K562 (cell line): ENCODE measurements around the gene GTPBP2. TPM values are rescaled to one million over a fixed set of nuclear protein-coding genes. Genes with fewer than 3 reads are reported as not detected.
A peak's percentile ranks its signal among the peaks of the same experiment; 100 is the strongest.

Experiments
- ETV6 ChIP-seq, 3 experiments: fragments of 150-350 bp in 1 of 3; sonication (generic) in 1 of 3; formaldehyde crosslinking in 1 of 3; IDR thresholded peaks; 2 replicates each; pipeline versions ENCODE4 v1.6.1 to v1.8.0; 2014 to 2022; ENCODE audit warnings: borderline replicate concordance in 2 of 3, low read depth in 2 of 3, antibody characterized with exemption in 1 of 3, low read length in 1 of 3, mild to moderate bottlenecking in 1 of 3, missing genetic modification reagents in 1 of 3
- GATAD2A ChIP-seq: fragments of 450-650 bp; IDR thresholded peaks from 2 replicates; pipeline ENCODE4 v1.6.1; 2017
- HES1 ChIP-seq: fragments of 450-650 bp; IDR thresholded peaks from 2 replicates; pipeline ENCODE4 v1.6.1; 2016; ENCODE audit warnings: low read depth, mild to moderate bottlenecking, moderate library complexity
- KLF6 ChIP-seq: fragments of 250-450 bp; sonication (Bioruptor Pico); IDR thresholded peaks from 2 replicates; pipeline ENCODE4 v1.4.0; 2020; ENCODE audit warnings: mild to moderate bottlenecking, moderate library complexity, borderline replicate concordance
- NONO ChIP-seq, 2 experiments: fragments of 200-400 bp in 1 of 2; fragments of 450-650 bp in 1 of 2; formaldehyde crosslinking in 1 of 2; IDR thresholded peaks; 2 replicates each; pipeline ENCODE4 v1.6.1; 2017; ENCODE audit warnings: low read depth in 2 of 2, mild to moderate bottlenecking in 2 of 2, moderate library complexity in 2 of 2, low read length in 1 of 2
- PHF21A ChIP-seq: fragments of 450-650 bp; IDR thresholded peaks from 2 replicates; pipeline ENCODE4 v1.6.1; 2017; ENCODE audit warnings: low read depth, borderline replicate concordance
- PREB ChIP-seq: sonication (generic); formaldehyde crosslinking; IDR thresholded peaks from 2 replicates; pipeline ENCODE4 v1.8.1; 2023; ENCODE audit warnings: mild to moderate bottlenecking, missing genetic modification reagents
- PYGO2 ChIP-seq: fragments of 450-650 bp; IDR thresholded peaks from 2 replicates; pipeline ENCODE4 v1.6.1; 2016; ENCODE audit warnings: mild to moderate bottlenecking, missing genetic modification characterization, moderate library complexity, missing compliant biosample characterization
- SETDB1 ChIP-seq: IDR thresholded peaks from one replicate; pipeline ENCODE4 v1.6.1; 2012; ENCODE audit warnings: low read length, control low read depth, inconsistent platforms
- ZC3H11A ChIP-seq: IDR thresholded peaks from 2 replicates; pipeline ENCODE4 v1.6.1; 2012; ENCODE audit warnings: low read depth, low read length, improper control_type of control experiment
- ZC3H4 ChIP-seq: sonication (generic); formaldehyde crosslinking; IDR thresholded peaks from 2 replicates; pipeline ENCODE4 v1.9.0; 2021; ENCODE audit warnings: missing genetic modification reagents, borderline replicate concordance
- ZFPM2 ChIP-seq: fragments of 250-450 bp; sonication (Bioruptor Pico); IDR thresholded peaks from 2 replicates; pipeline ENCODE4 v1.5.1; 2022; ENCODE audit warnings: mild to moderate bottlenecking
- ZNF695 ChIP-seq: fragments of 450-650 bp; formaldehyde crosslinking; IDR thresholded peaks from 2 replicates; pipeline ENCODE4 v1.4.0; 2020; ENCODE audit warnings: mild to moderate bottlenecking, moderate library complexity
- ZNF780A ChIP-seq: fragments of 250-450 bp; sonication (Bioruptor Pico); IDR thresholded peaks from 2 replicates; pipeline ENCODE4 v1.5.0; 2021; ENCODE audit warnings: mild to moderate bottlenecking
- polyA plus RNA-seq, 8 experiments: library from polyadenylated mRNA; depleted of rRNA in 4 of 8; stranded (reverse) in 5 of 8; unstranded in 3 of 8; fragments of >200 nt; fragmentation: Nextera tagmentation in 2 of 8; fragmentation: Illumina TruSeq in 1 of 8; extraction: Ambion mirVana in 2 of 8; extraction: Trizol in 1 of 8; gene quantifications; 2 replicates each; pipeline versions ENCODE4 v1.2.1 to v1.2.3, GENCODE V29; 2011 to 2014; ENCODE audit warnings: inconsistent platforms in 1 of 8, missing spikeins in 1 of 8
- total RNA-seq, 7 experiments: library from RNA; depleted of rRNA in 6 of 7; stranded (reverse); fragments of >200 nt in 6 of 7; fragmentation: Illumina TruSeq in 2 of 7; extraction: Trizol in 2 of 7; gene quantifications; 2 replicates each; pipeline versions ENCODE4 v1.2.1 to v1.2.3, GENCODE V29; 2011 to 2021; ENCODE audit warnings: low replicate concordance in 1 of 7
- TF ChIP-seq, protein P1 (sequence below): sonication (generic); formaldehyde crosslinking; IDR thresholded peaks from 2 replicates; pipeline ENCODE4 v1.8.1; 2023; ENCODE audit warnings: missing genetic modification reagents, mild to moderate bottlenecking, borderline replicate concordance
- TF ChIP-seq, protein P2 (sequence below): fragments of 150-350 bp; IDR thresholded peaks from 2 replicates; pipeline ENCODE4 v1.6.1; 2014; ENCODE audit warnings: low read depth, mild to moderate bottlenecking, low read length, borderline replicate concordance

Gene GTPBP2
- total and polyA plus RNA-seq, 9 of the 15 experiments (the other 6 are each of a cell fraction or from before 2014, with no cell fraction given), result 48.4 to 196 (median 111) TPM

GRCh38 chr6:43635387-43636307 is 6.6 kb upstream of the GTPBP2 start, which contains the start of gene MAD2L1BP (continued):
- TF ChIP-seq ETV6 (IDR thresholded peaks at IDR 0.05; ENCODE audit: borderline replicate concordance in 1 of 2, low read depth in 2 of 2, low read length in 1 of 2), result peak in 1 of 2 experiments; percentile 67; a peak in 1 of 4 replicates
- no peak for TF ChIP-seq ETV6 (CRISPR knock-in tag; IDR thresholded peaks at IDR 0.05; ENCODE audit: borderline replicate concordance)
- TF ChIP-seq, protein P1, sequence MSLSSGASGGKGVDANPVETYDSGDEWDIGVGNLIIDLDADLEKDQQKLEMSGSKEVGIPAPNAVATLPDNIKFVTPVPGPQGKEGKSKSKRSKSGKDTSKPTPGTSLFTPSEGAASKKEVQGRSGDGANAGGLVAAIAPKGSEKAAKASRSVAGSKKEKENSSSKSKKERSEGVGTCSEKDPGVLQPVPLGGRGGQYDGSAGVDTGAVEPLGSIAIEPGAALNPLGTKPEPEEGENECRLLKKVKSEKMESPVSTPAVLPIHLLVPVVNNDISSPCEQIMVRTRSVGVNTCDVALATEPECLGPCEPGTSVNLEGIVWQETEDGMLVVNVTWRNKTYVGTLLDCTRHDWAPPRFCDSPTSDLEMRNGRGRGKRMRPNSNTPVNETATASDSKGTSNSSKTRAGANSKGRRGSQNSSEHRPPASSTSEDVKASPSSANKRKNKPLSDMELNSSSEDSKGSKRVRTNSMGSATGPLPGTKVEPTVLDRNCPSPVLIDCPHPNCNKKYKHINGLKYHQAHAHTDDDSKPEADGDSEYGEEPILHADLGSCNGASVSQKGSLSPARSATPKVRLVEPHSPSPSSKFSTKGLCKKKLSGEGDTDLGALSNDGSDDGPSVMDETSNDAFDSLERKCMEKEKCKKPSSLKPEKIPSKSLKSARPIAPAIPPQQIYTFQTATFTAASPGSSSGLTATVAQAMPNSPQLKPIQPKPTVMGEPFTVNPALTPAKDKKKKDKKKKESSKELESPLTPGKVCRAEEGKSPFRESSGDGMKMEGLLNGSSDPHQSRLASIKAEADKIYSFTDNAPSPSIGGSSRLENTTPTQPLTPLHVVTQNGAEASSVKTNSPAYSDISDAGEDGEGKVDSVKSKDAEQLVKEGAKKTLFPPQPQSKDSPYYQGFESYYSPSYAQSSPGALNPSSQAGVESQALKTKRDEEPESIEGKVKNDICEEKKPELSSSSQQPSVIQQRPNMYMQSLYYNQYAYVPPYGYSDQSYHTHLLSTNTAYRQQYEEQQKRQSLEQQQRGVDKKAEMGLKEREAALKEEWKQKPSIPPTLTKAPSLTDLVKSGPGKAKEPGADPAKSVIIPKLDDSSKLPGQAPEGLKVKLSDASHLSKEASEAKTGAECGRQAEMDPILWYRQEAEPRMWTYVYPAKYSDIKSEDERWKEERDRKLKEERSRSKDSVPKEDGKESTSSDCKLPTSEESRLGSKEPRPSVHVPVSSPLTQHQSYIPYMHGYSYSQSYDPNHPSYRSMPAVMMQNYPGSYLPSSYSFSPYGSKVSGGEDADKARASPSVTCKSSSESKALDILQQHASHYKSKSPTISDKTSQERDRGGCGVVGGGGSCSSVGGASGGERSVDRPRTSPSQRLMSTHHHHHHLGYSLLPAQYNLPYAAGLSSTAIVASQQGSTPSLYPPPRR, result no peak; the same call in 1 of the 2 replicates
- peak; percentile 78; the same call in 1 of the 2 replicates for TF ChIP-seq KLF6 (CRISPR knock-in tag)
- peak; percentile 50; the same call in 1 of the 2 replicates for TF ChIP-seq PYGO2 (tag)
- no peak for TF ChIP-seq ZNF695
- no peak for TF ChIP-seq ZNF780A (CRISPR knock-in tag)
- no peak for TF ChIP-seq HES1
- no peak for TF ChIP-seq PREB (CRISPR knock-in tag)
- TF ChIP-seq SETDB1, result no peak
- TF ChIP-seq, protein P2, sequence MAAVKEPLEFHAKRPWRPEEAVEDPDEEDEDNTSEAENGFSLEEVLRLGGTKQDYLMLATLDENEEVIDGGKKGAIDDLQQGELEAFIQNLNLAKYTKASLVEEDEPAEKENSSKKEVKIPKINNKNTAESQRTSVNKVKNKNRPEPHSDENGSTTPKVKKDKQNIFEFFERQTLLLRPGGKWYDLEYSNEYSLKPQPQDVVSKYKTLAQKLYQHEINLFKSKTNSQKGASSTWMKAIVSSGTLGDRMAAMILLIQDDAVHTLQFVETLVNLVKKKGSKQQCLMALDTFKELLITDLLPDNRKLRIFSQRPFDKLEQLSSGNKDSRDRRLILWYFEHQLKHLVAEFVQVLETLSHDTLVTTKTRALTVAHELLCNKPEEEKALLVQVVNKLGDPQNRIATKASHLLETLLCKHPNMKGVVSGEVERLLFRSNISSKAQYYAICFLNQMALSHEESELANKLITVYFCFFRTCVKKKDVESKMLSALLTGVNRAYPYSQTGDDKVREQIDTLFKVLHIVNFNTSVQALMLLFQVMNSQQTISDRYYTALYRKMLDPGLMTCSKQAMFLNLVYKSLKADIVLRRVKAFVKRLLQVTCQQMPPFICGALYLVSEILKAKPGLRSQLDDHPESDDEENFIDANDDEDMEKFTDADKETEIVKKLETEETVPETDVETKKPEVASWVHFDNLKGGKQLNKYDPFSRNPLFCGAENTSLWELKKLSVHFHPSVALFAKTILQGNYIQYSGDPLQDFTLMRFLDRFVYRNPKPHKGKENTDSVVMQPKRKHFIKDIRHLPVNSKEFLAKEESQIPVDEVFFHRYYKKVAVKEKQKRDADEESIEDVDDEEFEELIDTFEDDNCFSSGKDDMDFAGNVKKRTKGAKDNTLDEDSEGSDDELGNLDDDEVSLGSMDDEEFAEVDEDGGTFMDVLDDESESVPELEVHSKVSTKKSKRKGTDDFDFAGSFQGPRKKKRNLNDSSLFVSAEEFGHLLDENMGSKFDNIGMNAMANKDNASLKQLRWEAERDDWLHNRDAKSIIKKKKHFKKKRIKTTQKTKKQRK, result no peak
- peak; percentile 87 for TF ChIP-seq GATAD2A
- TF ChIP-seq PHF21A, result no peak; the same call in 1 of the 2 replicates
- TF ChIP-seq ZFPM2 (CRISPR knock-in tag), result no peak
- peak; percentile 65; the same call in 1 of the 2 replicates for TF ChIP-seq ZC3H11A
- no peak for TF ChIP-seq ZC3H4 (CRISPR knock-in tag)
- no peak for TF ChIP-seq NONO (IDR thresholded peaks at IDR 0.05; ENCODE audit: low read depth in 2 of 2, low read length in 1 of 2)
